A673 (cell line): ENCODE results near the gene PPM1M. TPM values are rescaled to one million over a fixed set of nuclear protein-coding genes. Genes with fewer than 3 reads are reported as not detected.

ENCODE experiments used
- BruUV-seq: library from RNA; stranded (reverse); fragments of 400-500 nt; replicated peaks from 2 replicates; lab custom pipeline; 2021; lab: Mats Ljungman, UMichigan
- CTCF ChIA-PET: fragments of 300-600 bp; sonication (Branson Sonifier 250); formaldehyde crosslinking; loops from one replicate; lab custom pipeline; 2022; ENCODE audit warnings: antibody characterized with exemption; lab: Charles Lee
- POLR2A ChIA-PET: fragments of 300-600 bp; sonication (Branson Sonifier 250); formaldehyde crosslinking; loops from one replicate; lab custom pipeline; 2022; ENCODE audit warnings: antibody characterized with exemption; ENCODE audit not compliant: low non-redundant PET; lab: Charles Lee
- DNase-seq: peaks from one replicate; pipeline ENCODE4 v3.0.0-alpha.2; 2015; ENCODE audit warnings: low spot score
- H3K27ac ChIP-seq: fragments of 200-600 bp; sonication (generic); 2 replicates; pipeline ENCODE4 v1.5.1; 2016; ENCODE audit warnings: mixed run types, low read depth, mild to moderate bottlenecking, mixed read lengths, antibody characterized with exemption, low read length; ENCODE audit not compliant: poor library complexity, severe bottlenecking
- H3K27me3 ChIP-seq: fragments of 200-600 bp; sonication (generic); replicated peaks from 2 replicates; pipeline ENCODE4 v1.6.1; 2017; ENCODE audit warnings: mixed run types, low read depth, mild to moderate bottlenecking, mixed read lengths, antibody characterized with exemption, low read length; ENCODE audit not compliant: insufficient read depth, poor library complexity
- H3K36me3 ChIP-seq: fragments of 200-600 bp; sonication (generic); 2 replicates; pipeline ENCODE4 v1.6.1; 2016; ENCODE audit warnings: mixed run types, mild to moderate bottlenecking, mixed read lengths, antibody characterized with exemption, low read length; ENCODE audit not compliant: insufficient read depth, poor library complexity, severe bottlenecking
- H3K4me1 ChIP-seq: fragments of 200-600 bp; sonication (generic); 2 replicates; pipeline ENCODE4 v1.6.1; 2017; ENCODE audit warnings: mixed run types, mild to moderate bottlenecking, mixed read lengths, antibody characterized with exemption, low read length; ENCODE audit not compliant: insufficient read depth, poor library complexity, severe bottlenecking
- H3K4me3 ChIP-seq: fragments of 200-600 bp; sonication (generic); 2 replicates; pipeline ENCODE4 v1.5.1; 2016; ENCODE audit warnings: low read depth, mixed run types, mild to moderate bottlenecking, mixed read lengths, low read length; ENCODE audit not compliant: poor library complexity, severe bottlenecking
- H3K9me3 ChIP-seq: fragments of 200-600 bp; sonication (generic); 2 replicates; pipeline ENCODE4 v1.6.1; 2016; ENCODE audit warnings: mixed run types, low read depth, mild to moderate bottlenecking, mixed read lengths, antibody characterized with exemption, low read length; ENCODE audit not compliant: poor library complexity, severe bottlenecking
- CTCF ChIP-seq: fragments of 300-800, 200-600 bp; sonication (generic); conservative IDR thresholded peaks from 2 replicates; pipeline ENCODE4 v1.5.1; 2017; ENCODE audit warnings: low read depth, mild to moderate bottlenecking, antibody characterized with exemption, low read length, moderate library complexity, mixed read lengths
- EZH2 ChIP-seq: fragments of 200-600 bp; sonication (generic); IDR thresholded peaks from 2 replicates; pipeline ENCODE4 v1.6.1; 2017; ENCODE audit warnings: borderline replicate concordance, low read depth, mild to moderate bottlenecking, mixed read lengths, antibody characterized with exemption, low read length; ENCODE audit not compliant: poor library complexity, severe bottlenecking
- intact Hi-C: fragments of 100-400 bp; cut with micrococcal nuclease; formaldehyde crosslinking; loops from one replicate; pipeline ENCODE4 v1.10.0; 2022; ENCODE audit not compliant: unreplicated experiment
- total RNA-seq: library from RNA; stranded (reverse); gene quantifications from 2 replicates; pipeline ENCODE4 v1.2.3, GENCODE V29; 2021

The PPM1M gene
- total RNA-seq, 1 experiment from 2014 or later = 3.6 TPM

- no TSS peak for BruUV-seq
- POLR2A ChIA-PET = no interaction called here
- CTCF ChIA-PET = no interaction called here
Observed at GRCh38 chr3:52227117-52227516, 18.4 kb upstream of the PPM1M start.

GRCh38 chr3:52227766-52228165 lies 17.8 kb upstream of the PPM1M start:
- no TSS peak for BruUV-seq
- H3K27ac ChIP-seq = no peak overlapping the region
- intact Hi-C loops = no loop called here
- no peak for DNase-seq
- CTCF ChIA-PET = no interaction called here
- POLR2A ChIA-PET = no interaction called here
- no peaks in the 10 kb centered on the region for H3K27me3 ChIP-seq
- TF ChIP-seq CTCF = no peak
- TF ChIP-seq EZH2 = no peak
- no peaks in the 10 kb centered on the region for H3K4me1 ChIP-seq
- no peaks in the 10 kb centered on the region for H3K9me3 ChIP-seq
- no peak overlapping the region for H3K4me3 ChIP-seq
- H3K36me3 ChIP-seq = no peaks in the 10 kb centered on the region

More at GRCh38 chr3:52227117-52227516, 18.4 kb upstream of the PPM1M start:
- no peaks in the 10 kb centered on the region for H3K27me3 ChIP-seq
- no peak overlapping the region for H3K27ac ChIP-seq
- no peak for TF ChIP-seq CTCF
- H3K4me3 ChIP-seq = no peak overlapping the region
- H3K36me3 ChIP-seq = no peaks in the 10 kb centered on the region
- no peak for DNase-seq
- no peaks in the 10 kb centered on the region for H3K4me1 ChIP-seq
- H3K9me3 ChIP-seq = no peaks in the 10 kb centered on the region
- intact Hi-C loops = no loop called here

- no TSS peak for BruUV-seq
- H3K36me3 ChIP-seq = no peaks in the 10 kb centered on the region
- intact Hi-C loops = no loop called here
- DNase-seq = no peak
- POLR2A ChIA-PET = no interaction called here
- TF ChIP-seq CTCF (no peak), EZH2 (no peak)
- H3K27me3 ChIP-seq = no peaks in the 10 kb centered on the region
- CTCF ChIA-PET = no interaction called here
- H3K27ac ChIP-seq = no peak overlapping the region
- H3K4me1 ChIP-seq = no peaks in the 10 kb centered on the region
- no peaks in the 10 kb centered on the region for H3K9me3 ChIP-seq
- no peak overlapping the region for H3K4me3 ChIP-seq
Observed at GRCh38 chr3:52228266-52228665, 17.3 kb upstream of the PPM1M start.
